Panc1 (cell line): Measurements from ENCODE around the gene ISG20L2.

Source experiments
- POLR2AphosphoS5 ChIP-seq: IDR thresholded peaks from 2 replicates; pipeline ENCODE4 v1.6.1; 2012; ENCODE audit warnings: mild to moderate bottlenecking, low read depth, low read length, moderate library complexity
- SIN3A ChIP-seq: IDR thresholded peaks from 2 replicates; pipeline ENCODE4 v1.6.1; 2012; ENCODE audit warnings: low read depth, mild to moderate bottlenecking, low read length, moderate library complexity, borderline replicate concordance; ENCODE audit not compliant: insufficient read depth
- TF ChIP-seq, protein P1 (sequence below): fragments of 450-650 bp; IDR thresholded peaks from 2 replicates; pipeline ENCODE4 v1.5.1; 2017; ENCODE audit warnings: mild to moderate bottlenecking

DNA sequence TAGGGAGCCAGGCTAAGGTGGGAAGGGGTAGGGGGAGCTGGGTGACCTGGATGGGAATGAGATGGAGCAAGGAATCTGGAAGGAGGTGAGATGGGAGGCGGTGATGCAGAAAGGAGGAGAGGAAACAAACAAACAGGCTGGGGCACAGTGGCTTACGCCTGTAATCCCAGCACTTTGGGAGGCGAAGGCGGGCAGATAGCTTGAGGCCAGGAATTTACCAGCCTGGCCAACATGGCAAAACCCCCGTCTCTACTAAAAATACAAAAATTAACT, 33.9 kb downstream of the ISG20L2 start:
- TF ChIP-seq, protein P1, sequence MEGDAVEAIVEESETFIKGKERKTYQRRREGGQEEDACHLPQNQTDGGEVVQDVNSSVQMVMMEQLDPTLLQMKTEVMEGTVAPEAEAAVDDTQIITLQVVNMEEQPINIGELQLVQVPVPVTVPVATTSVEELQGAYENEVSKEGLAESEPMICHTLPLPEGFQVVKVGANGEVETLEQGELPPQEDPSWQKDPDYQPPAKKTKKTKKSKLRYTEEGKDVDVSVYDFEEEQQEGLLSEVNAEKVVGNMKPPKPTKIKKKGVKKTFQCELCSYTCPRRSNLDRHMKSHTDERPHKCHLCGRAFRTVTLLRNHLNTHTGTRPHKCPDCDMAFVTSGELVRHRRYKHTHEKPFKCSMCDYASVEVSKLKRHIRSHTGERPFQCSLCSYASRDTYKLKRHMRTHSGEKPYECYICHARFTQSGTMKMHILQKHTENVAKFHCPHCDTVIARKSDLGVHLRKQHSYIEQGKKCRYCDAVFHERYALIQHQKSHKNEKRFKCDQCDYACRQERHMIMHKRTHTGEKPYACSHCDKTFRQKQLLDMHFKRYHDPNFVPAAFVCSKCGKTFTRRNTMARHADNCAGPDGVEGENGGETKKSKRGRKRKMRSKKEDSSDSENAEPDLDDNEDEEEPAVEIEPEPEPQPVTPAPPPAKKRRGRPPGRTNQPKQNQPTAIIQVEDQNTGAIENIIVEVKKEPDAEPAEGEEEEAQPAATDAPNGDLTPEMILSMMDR, result no peak
- TF ChIP-seq POLR2AphosphoS5 (no peak), SIN3A (no peak)
